Kidney epithelial cell (primary cell): Measurements from ENCODE around the gene RNF8. TPM values are rescaled to one million over a fixed set of nuclear protein-coding genes. Genes with fewer than 3 reads are reported as not detected.

Experiments
- DNase-seq: peaks from one replicate; pipeline ENCODE4 v3.0.0-alpha.2; 2010; ENCODE audit warnings: low read depth
- H3K27me3 ChIP-seq: 2 replicates; pipeline ENCODE4 v1.6.0; 2011; ENCODE audit warnings: low read length; ENCODE audit not compliant: control insufficient read depth, insufficient read depth
- H3K36me3 ChIP-seq: 2 replicates; pipeline ENCODE4 v1.5.1; 2011; ENCODE audit warnings: low read length; ENCODE audit not compliant: control insufficient read depth, insufficient read depth
- H3K4me3 ChIP-seq: 2 replicates; pipeline ENCODE4 v1.5.1; 2011; ENCODE audit warnings: low read depth, mild to moderate bottlenecking, control low read depth, low read length
- CTCF ChIP-seq: IDR thresholded peaks from 2 replicates; pipeline ENCODE4 v1.5.1; 2011; ENCODE audit warnings: mild to moderate bottlenecking, moderate library complexity, low read length, control low read depth, inconsistent platforms; ENCODE audit not compliant: insufficient read depth, poor library complexity, severe bottlenecking
- total RNA-seq: library from RNA; depleted of rRNA; stranded (reverse); fragments of >200 nt; gene quantifications from 2 replicates; pipeline ENCODE4 v1.2.3, GENCODE V29; 2015

The RNF8 gene
- total RNA-seq, 1 donor from 2014 or later = 16.8 TPM

- TF ChIP-seq CTCF = no peak
- H3K27me3 ChIP-seq = no peaks in the 10 kb centered on the region
- H3K4me3 ChIP-seq = no peak overlapping the region
- H3K36me3 ChIP-seq = peaks cover 1% of the 10 kb centered on the region
- no peak for DNase-seq
Measured at GRCh38 chr6:37391120-37391519, 37.3 kb downstream of the RNF8 start.

DNA sequence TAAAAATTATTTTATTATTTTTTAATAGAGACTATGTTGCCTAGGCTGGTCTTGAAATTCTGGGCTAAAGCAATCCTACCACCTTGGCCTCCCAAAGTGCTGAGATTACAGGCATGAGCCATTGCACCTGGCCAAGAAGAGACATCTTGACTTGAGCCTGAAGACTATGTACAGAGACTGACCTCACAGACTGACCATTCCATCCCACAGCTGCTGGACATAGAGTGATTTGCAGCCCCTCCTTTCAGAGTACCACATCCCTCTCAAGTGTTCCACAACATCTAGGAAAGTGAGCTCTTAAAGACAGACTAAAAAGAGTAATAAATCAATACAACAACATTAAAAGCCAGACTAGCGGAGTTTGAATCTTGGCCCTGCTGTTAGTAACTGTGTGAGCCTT lies 39.0 kb downstream of the RNF8 start:
- no peak for TF ChIP-seq CTCF
- DNase-seq = no peak
- no peak overlapping the region for H3K4me3 ChIP-seq
- peaks cover 1% of the 10 kb centered on the region for H3K36me3 ChIP-seq
- no peaks in the 10 kb centered on the region for H3K27me3 ChIP-seq

DNA sequence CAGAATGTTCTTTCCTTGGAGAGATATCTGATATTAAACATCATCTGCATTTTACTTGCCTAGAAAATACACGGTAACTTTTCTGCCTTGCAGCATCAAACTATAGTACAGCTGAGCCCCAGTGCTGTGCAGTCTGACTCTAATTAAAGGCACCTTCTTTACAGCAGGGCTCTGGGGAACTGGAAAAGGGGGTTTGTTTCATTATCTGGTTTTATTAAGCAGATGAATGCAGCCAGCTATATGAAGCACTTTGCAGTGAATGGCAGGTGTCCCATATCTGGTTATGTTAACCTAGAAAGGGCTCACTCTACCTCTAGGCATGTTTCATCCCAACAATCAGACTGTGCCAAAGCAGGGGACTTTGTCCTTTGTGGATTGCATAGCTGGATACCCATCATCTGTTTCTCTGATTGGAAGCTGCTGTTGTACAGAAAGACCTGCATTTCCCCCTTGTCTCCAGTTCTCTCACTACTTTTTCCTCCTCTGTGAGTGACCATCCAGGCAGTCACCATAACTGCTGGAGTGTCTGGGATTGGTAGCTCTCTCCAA lies 39.7 kb downstream of the RNF8 start:
- no peak for DNase-seq
- TF ChIP-seq CTCF = no peak
- H3K36me3 ChIP-seq = peaks cover 1% of the 10 kb centered on the region
- no peak overlapping the region for H3K4me3 ChIP-seq
- no peaks in the 10 kb centered on the region for H3K27me3 ChIP-seq

GRCh38 chr6:37396571-37397180 lies 42.9 kb downstream of the RNF8 start:
- DNase-seq = no peak
- no peak for TF ChIP-seq CTCF
- no peaks in the 10 kb centered on the region for H3K27me3 ChIP-seq

DNA sequence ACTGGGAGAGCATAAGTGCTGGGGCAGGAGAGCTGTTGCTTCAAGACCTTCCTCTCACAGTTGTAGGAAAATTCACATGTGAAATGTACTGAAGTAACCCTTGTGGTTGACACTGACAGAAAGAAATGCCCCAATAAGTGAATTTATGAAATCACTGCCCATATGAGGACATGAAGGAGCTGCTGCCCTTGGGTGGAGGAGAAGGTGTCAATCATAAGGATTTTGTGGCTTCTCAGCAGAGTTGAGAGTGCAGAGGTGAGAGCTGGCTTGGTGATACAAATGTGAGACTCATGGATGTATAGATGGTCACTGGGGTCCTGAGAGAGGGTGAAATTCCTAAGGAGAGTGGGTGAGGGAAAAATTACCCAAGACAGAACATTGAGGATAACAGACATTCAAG lies 45.3 kb downstream of the RNF8 start:
- DNase-seq = no peak
- Histone ChIP-seq H3K27me3 (no peaks in the 10 kb centered on the region), H3K36me3 (no peaks in the 10 kb centered on the region), H3K4me3 (no peak overlapping the region)
- no peak for TF ChIP-seq CTCF

More at GRCh38 chr6:37396571-37397180, 42.9 kb downstream of the RNF8 start:
- H3K4me3 ChIP-seq = no peak overlapping the region
- peaks cover 1% of the 10 kb centered on the region for H3K36me3 ChIP-seq
